GM19438 (cell line): ENCODE measurements around the gene ROBO1.

Experiments used
- ATAC-seq: cut with Tn5 transposase; IDR thresholded peaks from one replicate; pipeline ENCODE4 v1.9.1; 2021; ENCODE audit warnings: low read depth; ENCODE audit not compliant: unreplicated experiment

ROBO1 gene

DNA sequence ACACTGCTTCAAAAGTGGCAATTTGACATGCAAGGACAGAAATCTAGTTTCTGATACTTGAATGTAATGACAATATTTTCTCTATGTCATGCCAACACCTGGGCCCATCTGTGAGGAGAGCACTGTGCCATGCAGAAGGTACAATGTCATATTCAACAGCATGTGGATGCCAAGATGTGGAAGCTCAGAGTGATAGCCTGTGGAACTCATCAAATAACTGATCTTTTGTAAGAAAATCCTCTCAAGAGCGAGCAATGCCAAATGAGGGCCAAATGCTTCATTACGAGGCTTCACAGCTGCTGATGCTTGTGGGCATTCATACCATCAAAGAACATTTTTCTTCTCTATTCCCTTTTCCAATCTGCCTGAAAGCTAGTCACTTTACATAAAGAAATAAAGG, 95.1 kb downstream of the ROBO1 start:
- no peak for ATAC-seq

DNA sequence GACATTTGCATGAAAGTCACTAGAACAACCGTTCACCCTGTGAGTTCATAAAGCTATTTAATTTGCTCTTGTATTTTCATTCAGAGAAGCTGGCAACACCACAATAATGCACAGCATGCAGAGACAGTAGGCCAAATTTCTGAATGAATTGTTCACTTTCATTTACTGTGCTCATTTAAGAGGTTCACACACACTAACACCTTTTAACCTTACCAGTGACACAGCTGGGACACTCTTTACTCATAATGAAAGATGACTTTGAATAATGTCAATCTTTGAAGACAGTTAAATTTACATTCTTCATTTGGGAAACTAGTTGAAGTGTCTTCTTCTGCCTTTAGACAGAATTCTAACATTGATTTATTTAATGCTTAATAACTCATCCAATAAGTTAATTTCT, 95.7 kb downstream of the ROBO1 start:
- ATAC-seq, result no peak

- no peak for ATAC-seq
These were observed 97.6 kb downstream of the ROBO1 start for GRCh38 chr3:79670178-79670577.

DNA sequence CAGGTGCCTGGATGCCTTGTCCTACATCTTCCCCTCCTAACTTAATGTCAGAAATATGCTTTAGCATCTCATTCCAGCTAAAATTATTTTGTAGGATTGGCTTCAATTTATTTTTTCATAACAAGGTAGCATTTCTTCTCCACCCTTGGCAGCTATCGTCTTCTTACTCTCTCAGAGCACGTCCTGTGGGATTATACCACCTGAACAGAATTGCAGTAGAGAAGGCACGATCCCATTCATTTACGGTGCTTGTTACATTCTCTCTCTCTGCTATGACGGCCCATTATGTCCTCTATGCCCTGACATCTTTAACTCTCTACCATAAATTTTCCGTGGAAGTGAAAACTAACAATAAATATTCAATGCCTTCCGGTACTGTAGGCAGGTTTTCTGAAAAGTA, 103.3 kb downstream of the ROBO1 start:
- no peak for ATAC-seq

- no peak for ATAC-seq
These were observed 105.9 kb downstream of the ROBO1 start for GRCh38 chr3:79661896-79662295.

GRCh38 chr3:79657076-79657475, 110.7 kb downstream of the ROBO1 start:
- no peak for ATAC-seq

- ATAC-seq, result no peak
These were observed 113.8 kb downstream of the ROBO1 start for GRCh38 chr3:79654019-79654418.

- ATAC-seq, result no peak
These were observed 114.5 kb downstream of the ROBO1 start for GRCh38 chr3:79653266-79653830.

- ATAC-seq, result no peak
These were observed 116.2 kb downstream of the ROBO1 start for GRCh38 chr3:79651536-79652065.

DNA sequence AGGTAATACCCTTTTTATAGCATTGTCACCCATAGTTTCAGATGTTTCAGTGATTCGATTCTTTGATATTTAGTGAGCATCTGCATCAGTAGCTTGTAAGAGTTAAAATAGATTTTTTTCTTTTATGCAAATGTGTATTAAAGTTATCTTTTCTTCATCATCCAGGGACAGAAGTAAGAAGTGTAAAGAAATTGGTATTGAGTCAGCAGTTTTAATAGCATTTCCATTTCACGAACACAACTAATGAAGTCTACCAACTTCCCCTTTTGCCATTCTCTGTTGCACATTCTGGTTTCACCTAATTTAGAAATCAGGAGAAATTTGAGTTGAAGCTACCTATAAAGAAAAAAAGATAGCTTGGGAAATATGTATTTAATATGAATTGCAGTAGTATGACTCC, 127.9 kb downstream of the ROBO1 start:
- ATAC-seq, result no peak

DNA sequence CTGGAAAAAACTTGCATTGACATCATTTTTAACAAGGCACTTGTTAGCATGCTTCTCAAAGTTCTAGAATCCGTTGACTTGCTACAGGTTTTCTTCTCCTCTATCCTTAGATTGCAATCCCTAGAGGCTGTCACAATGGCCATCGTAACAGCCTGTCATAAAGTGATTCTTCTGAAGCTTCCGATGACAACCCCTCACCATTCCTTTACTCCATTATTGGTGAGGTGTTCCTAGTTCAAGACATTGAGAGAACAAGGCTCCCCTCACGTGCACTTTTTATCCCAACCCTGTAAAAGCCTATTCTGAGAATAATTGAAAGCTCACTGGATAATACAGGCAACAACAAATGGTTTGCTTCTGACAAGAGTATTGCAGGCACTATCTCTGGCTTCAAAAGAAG, 131.4 kb downstream of the ROBO1 start:
- ATAC-seq, result no peak

- ATAC-seq, result no peak
These were observed 135.0 kb downstream of the ROBO1 start for GRCh38 chr3:79632842-79633241.

DNA sequence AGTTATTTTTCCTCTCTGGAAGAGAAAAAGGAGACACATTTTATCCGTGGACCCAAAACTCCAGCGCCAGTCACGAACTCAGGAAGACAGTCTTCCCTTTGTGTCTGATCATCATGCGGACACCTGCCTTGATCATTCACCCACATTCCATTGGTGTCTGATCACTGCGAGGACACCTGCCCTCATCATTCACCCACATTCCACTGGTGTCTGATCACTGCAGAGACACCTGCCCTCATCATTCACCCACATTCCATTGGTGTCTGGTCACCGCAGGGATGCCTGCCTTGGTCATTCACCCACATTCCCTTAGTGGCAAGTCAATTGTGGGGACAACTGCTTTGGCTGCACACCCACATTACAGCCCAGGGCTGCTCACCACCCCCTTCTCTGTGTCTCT, 148.9 kb downstream of the ROBO1 start:
- ATAC-seq, result no peak

- ATAC-seq, result no peak
These were observed 161.4 kb downstream of the ROBO1 start for GRCh38 chr3:79606414-79606813.

- no peak for ATAC-seq
These were observed 163.1 kb downstream of the ROBO1 start for GRCh38 chr3:79604681-79605080.

- ATAC-seq, result no peak
These were observed 165.4 kb downstream of the ROBO1 start for GRCh38 chr3:79602385-79602784.

DNA sequence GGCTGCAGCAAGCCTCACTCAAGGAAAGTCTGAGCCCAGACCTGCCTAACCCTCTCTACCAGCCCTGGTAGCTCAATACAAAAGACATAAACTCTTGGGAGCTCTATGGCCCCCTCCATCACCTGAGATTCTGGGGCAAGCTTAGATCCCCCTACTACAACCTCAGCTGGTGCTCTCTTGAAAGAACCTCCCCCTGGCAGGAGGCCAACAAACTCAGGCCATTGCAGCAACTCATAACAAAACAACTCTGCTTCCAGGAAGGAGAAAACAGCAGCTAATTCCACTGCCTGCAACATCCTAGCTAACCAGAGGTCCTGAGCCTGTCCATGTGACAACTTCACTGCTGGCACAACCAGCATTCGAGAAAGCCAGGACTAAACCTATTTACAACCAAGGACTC, 169.2 kb downstream of the ROBO1 start:
- no peak for ATAC-seq

DNA sequence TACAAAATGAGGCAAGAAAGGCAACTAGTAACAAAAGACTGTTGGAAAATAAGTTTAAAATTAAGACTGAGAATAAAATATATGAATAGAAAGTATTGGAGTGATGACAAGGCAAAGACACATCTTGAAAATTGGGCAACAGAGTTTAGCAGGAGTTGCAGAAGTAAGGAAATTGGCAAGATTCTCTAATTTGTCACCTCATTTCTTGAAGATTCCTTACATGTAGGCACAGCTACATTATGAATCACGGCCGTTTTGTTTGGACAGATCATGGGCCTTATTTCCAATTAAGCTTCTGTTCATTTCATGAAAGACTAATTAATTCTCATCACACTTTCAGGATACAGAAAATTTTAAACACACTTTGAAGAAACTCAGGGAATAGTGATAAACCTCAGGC, 170.1 kb downstream of the ROBO1 start:
- ATAC-seq, result no peak

DNA sequence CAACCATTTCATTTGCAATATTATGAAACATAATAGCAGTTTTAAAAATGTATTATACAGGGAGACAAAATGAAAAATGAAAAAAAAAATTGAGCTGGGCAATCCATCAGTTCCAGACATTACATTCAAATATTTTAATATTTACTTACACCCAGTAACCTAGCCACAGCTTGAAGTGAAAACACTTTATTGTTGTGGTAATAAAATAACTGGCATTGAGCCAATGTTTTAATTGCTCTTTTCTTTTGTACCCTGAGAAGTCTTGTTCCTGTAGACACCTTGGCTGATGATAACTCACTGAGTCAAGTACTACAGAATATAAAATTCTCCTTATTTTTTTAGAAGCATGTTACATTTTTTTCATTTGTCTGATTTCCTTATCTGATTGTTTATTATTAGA, 180.6 kb downstream of the ROBO1 start:
- no peak for ATAC-seq

DNA sequence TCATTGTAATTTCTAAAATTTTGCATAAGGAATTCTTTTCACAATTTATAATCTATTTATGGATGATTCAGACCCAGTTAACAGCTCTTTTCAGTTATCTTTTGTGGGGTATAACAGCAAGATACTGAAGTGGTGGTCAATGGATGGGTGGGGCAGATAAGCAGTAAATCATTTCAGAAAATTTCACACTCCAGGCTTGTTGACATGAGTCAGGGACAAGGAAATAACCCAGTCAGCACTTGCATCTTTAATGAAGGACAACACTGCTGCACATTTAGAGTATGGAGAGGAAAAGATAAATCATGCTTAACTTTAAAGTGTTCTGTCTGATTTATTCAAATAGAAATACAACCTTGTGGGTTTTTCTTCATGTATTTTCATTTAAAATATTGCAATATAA, 181.6 kb downstream of the ROBO1 start:
- no peak for ATAC-seq

GRCh38 chr3:79572930-79573329, 194.9 kb downstream of the ROBO1 start:
- no peak for ATAC-seq

- ATAC-seq, result no peak
These were observed 198.9 kb downstream of the ROBO1 start for GRCh38 chr3:79568938-79569337.

- ATAC-seq, result no peak
These were observed 203.6 kb downstream of the ROBO1 start for GRCh38 chr3:79564192-79564591.
